SK-N-SH (cell line): ENCODE results near the gene TMEM9. TPM values are rescaled to one million over a fixed set of nuclear protein-coding genes. Genes with fewer than 3 reads are reported as not detected.

Experiments used
- CTCF ChIA-PET: fragments of 300-600, 350-600 bp; formaldehyde crosslinking; extraction: SDS; loops from one replicate; lab custom pipeline; 2021; lab: Yijun Ruan, JAX
- POLR2A ChIA-PET: fragments of 350-600 bp; sonication (Branson Sonifier 250); formaldehyde crosslinking; extraction: SDS; loops from one replicate; lab custom pipeline; 2020; ENCODE audit warnings: antibody characterized with exemption, inconsistent platforms; lab: Yijun Ruan, JAX
- DNase-seq: peaks from one replicate; pipeline ENCODE4 v3.0.0; 2012
- H2AFZ ChIP-seq: fragments of 200-600 bp; sonication (generic); 2 replicates; pipeline ENCODE4 v1.8.1; 2016; ENCODE audit warnings: antibody characterized with exemption, mild to moderate bottlenecking, low read depth
- H3F3A ChIP-seq: fragments of 200-600 bp; sonication (generic); replicated peaks from 2 replicates; pipeline ENCODE3; 2016; ENCODE audit warnings: antibody characterized with exemption, mild to moderate bottlenecking; ENCODE audit not compliant: insufficient read depth
- H3K27ac ChIP-seq, 2 experiments: fragments of 200-500 bp in 1 of 2; fragments of 200-600 bp in 1 of 2; sonication (Bioruptor generic) in 1 of 2; sonication (generic), shearing (Covaris generic) in 1 of 2; 2 replicates each; pipeline versions ENCODE4 v1.5.1 to v1.6.1; 2014 to 2016; ENCODE audit warnings: low read depth in 2 of 2, inconsistent platforms in 1 of 2, low read length in 1 of 2, mild to moderate bottlenecking in 1 of 2, mixed read lengths in 1 of 2
- H3K27me3 ChIP-seq: fragments of 200-600 bp; sonication (generic), shearing (Covaris generic); 2 replicates; pipeline ENCODE4 v1.6.1; 2016; ENCODE audit warnings: mixed run types; ENCODE audit not compliant: insufficient read depth
- H3K36me3 ChIP-seq, 2 experiments: fragments of 200-500 bp in 1 of 2; fragments of 200-600 bp in 1 of 2; sonication (Bioruptor generic) in 1 of 2; sonication (generic) in 1 of 2; replicated peaks in 1 of 2; 2 replicates each; pipeline versions ENCODE3 to v1.5.1; 2014 to 2016; ENCODE audit warnings: low read length in 1 of 2, mild to moderate bottlenecking in 1 of 2; ENCODE audit not compliant: insufficient read depth in 2 of 2, control insufficient read depth in 1 of 2
- H3K4me1 ChIP-seq, 2 experiments: fragments of 200-500 bp in 1 of 2; fragments of 200-600 bp in 1 of 2; sonication (Bioruptor generic) in 1 of 2; sonication (generic), shearing (Covaris generic) in 1 of 2; 2 replicates each; pipeline versions ENCODE4 v1.5.1 to v1.6.1; 2014 to 2016; ENCODE audit warnings: low read depth in 1 of 2, low read length in 1 of 2, mixed run types in 1 of 2; ENCODE audit not compliant: insufficient read depth in 2 of 2, control insufficient read depth in 1 of 2
- H3K4me2 ChIP-seq: fragments of 200-600 bp; sonication (generic), shearing (Covaris generic); 2 replicates; pipeline ENCODE4 v1.6.1; 2017; ENCODE audit warnings: mixed run types
- H3K4me3 ChIP-seq, 2 experiments: fragments of 200-500 bp in 1 of 2; fragments of 200-600 bp in 1 of 2; sonication (Bioruptor generic) in 1 of 2; sonication (generic), shearing (Covaris generic) in 1 of 2; 2 replicates each; pipeline versions ENCODE4 v1.5.1 to v1.8.1; 2014 to 2016; ENCODE audit warnings: low read depth in 2 of 2, inconsistent platforms in 1 of 2, low read length in 1 of 2, mild to moderate bottlenecking in 1 of 2, mixed read lengths in 1 of 2, moderate library complexity in 1 of 2
- H3K79me2 ChIP-seq: fragments of 200-600 bp; sonication (generic); 2 replicates; pipeline ENCODE4 v1.8.1; 2017; ENCODE audit warnings: mild to moderate bottlenecking; ENCODE audit not compliant: insufficient read depth
- H3K9ac ChIP-seq: fragments of 200-600 bp; sonication (generic); 2 replicates; pipeline ENCODE4 v1.6.1; 2017; ENCODE audit warnings: mixed run types
- H3K9me2 ChIP-seq: fragments of 200-600 bp; sonication (generic); 2 replicates; pipeline ENCODE4 v1.6.1; 2017; ENCODE audit warnings: mixed run types
- H3K9me3 ChIP-seq: fragments of 200-600 bp; sonication (generic); 2 replicates; pipeline ENCODE4 v1.6.1; 2017; ENCODE audit warnings: mixed run types, mild to moderate bottlenecking, moderate library complexity
- H4K20me1 ChIP-seq: fragments of 200-600 bp; sonication (generic); 2 replicates; pipeline ENCODE4 v1.6.1; 2017; ENCODE audit warnings: mild to moderate bottlenecking, mixed run types; ENCODE audit not compliant: insufficient read depth
- EP300 ChIP-seq, 2 experiments: IDR thresholded peaks; 2 replicates each; pipeline versions ENCODE4 v1.4.0 to v1.6.1; 2012; ENCODE audit warnings: borderline replicate concordance in 1 of 2, low read depth in 1 of 2, low read length in 1 of 2
- FOSL2 ChIP-seq: IDR thresholded peaks from 2 replicates; pipeline ENCODE4 v1.4.0; 2012; ENCODE audit warnings: low read depth, mild to moderate bottlenecking, moderate library complexity, borderline replicate concordance
- FOXJ3 ChIP-seq: sonication (generic); formaldehyde crosslinking; IDR thresholded peaks from 2 replicates; pipeline ENCODE4 v1.5.1; 2020; ENCODE audit warnings: mild to moderate bottlenecking, missing genetic modification reagents
- FOXM1 ChIP-seq: IDR thresholded peaks from 2 replicates; pipeline ENCODE4 v1.4.0; 2012; ENCODE audit warnings: low read depth, mild to moderate bottlenecking
- GABPA ChIP-seq: IDR thresholded peaks from 2 replicates; pipeline ENCODE4 v1.4.0; 2012; ENCODE audit warnings: low read depth, mild to moderate bottlenecking
- IRF3 ChIP-seq: fragments of 150-350 bp; IDR thresholded peaks from 2 replicates; pipeline ENCODE4 v1.6.1; 2016; ENCODE audit warnings: mild to moderate bottlenecking, low read depth, low read length
- MAX ChIP-seq: IDR thresholded peaks from 2 replicates; pipeline ENCODE4 v1.4.0; 2012; ENCODE audit warnings: low read depth
- MEF2A ChIP-seq: IDR thresholded peaks from 2 replicates; pipeline ENCODE4 v1.4.0; 2012; ENCODE audit warnings: low read depth, borderline replicate concordance
- PBX3 ChIP-seq: IDR thresholded peaks from 2 replicates; pipeline ENCODE4; 2012
- RAD21 ChIP-seq: IDR thresholded peaks from 2 replicates; pipeline ENCODE4 v1.6.1; 2012; ENCODE audit warnings: mild to moderate bottlenecking, low read length
- RCOR1 ChIP-seq: fragments of 150-350 bp; IDR thresholded peaks from 2 replicates; pipeline ENCODE4 v1.6.1; 2017; ENCODE audit warnings: antibody characterized with exemption, low read length
- REST ChIP-seq: IDR thresholded peaks from 2 replicates; pipeline ENCODE4 v1.6.1; 2012; ENCODE audit warnings: mild to moderate bottlenecking, low read depth, low read length, moderate library complexity
- TAF1 ChIP-seq: IDR thresholded peaks from 2 replicates; pipeline ENCODE4 v1.6.1; 2012; ENCODE audit warnings: low read depth, mild to moderate bottlenecking, low read length, moderate library complexity, borderline replicate concordance
- TCF12 ChIP-seq: IDR thresholded peaks from 2 replicates; pipeline ENCODE4 v1.4.0; 2012
- USF1 ChIP-seq: IDR thresholded peaks from 2 replicates; pipeline ENCODE4 v1.4.0; 2012; ENCODE audit warnings: low read depth, borderline replicate concordance
- WGBS: methylation state at CpG from one replicate; pipeline ENCODE4 v1.1.6; 2017; ENCODE audit warnings: low lambda C conversion rate; 5-methylcytosine and 5-hydroxymethylcytosine counted together
- polyA plus RNA-seq, 3 experiments: library from polyadenylated mRNA; depleted of rRNA; stranded (reverse); fragments of >200 nt; gene quantifications; 2 replicates each; pipeline ENCODE4 v1.2.3, GENCODE V29; 2012

TMEM9 gene
- polyA plus RNA-seq, 1 of the 3 experiments (the other 2 are of a cell fraction), result 126 TPM

GRCh38 chr1:201098992-201099677 is 55.1 kb downstream of the TMEM9 start:
- Histone ChIP-seq H4K20me1 (no peaks in the 10 kb centered on the region), H3F3A (no peaks in the 10 kb centered on the region), H3K27ac (no peak overlapping the region), H3K9me2 (no peaks in the 10 kb centered on the region), H3K27me3 (peaks cover 16% of the 10 kb centered on the region), H3K4me1 (peaks cover 0 to 6% of the 10 kb centered on the region in 2 experiments; a peak in 1 of 4 replicates), H3K9me3 (no peaks in the 10 kb centered on the region), H3K36me3 (no peaks in the 10 kb centered on the region), H3K4me3 (no peak overlapping the region), H2AFZ (no peak overlapping the region), H3K4me2 (no peak overlapping the region), H3K9ac (no peak overlapping the region), H3K79me2 (no peaks in the 10 kb centered on the region)
- 41% methylated on average over 4 of the region's 5 CpGs for WGBS
- TF ChIP-seq USF1 (no peak), GABPA (no peak), REST (no peak), FOXM1 (no peak), MEF2A (no peak), PBX3 (no peak), RCOR1 (no peak), RAD21 (no peak), FOXJ3 (no peak), FOSL2 (no peak), TAF1 (no peak), EP300 (IDR thresholded peaks at IDR 0.05; ENCODE audit: borderline replicate concordance in 1 of 2, low read depth in 1 of 2, low read length in 1 of 2) (no peak), IRF3 (no peak), TCF12 (no peak), MAX (no peak)
- POLR2A ChIA-PET, result no interaction called here
- DNase-seq, result no peak
- CTCF ChIA-PET, result interaction anchor here (1.0 to 3.5 kb wide), 6 partner anchors 10 to 127 kb away, joined by 3 to 13 read pairs (median 5); no protein-coding TSS in a partner anchor
